HEK293T (cell line): ENCODE data around the gene HNMT.

Experiments used
- L3MBTL2 ChIP-seq: fragments of 450-650 bp; conservative IDR thresholded peaks from 2 replicates; pipeline ENCODE4 v1.6.1; 2016; ENCODE audit warnings: mild to moderate bottlenecking
- SP1 ChIP-seq: fragments of 450-650 bp; IDR thresholded peaks from 2 replicates; pipeline ENCODE4 v1.6.1; 2017
- SUZ12 ChIP-seq: fragments of 450-650 bp; IDR thresholded peaks from 2 replicates; pipeline ENCODE4 v1.6.1; 2016; ENCODE audit warnings: mild to moderate bottlenecking
- ZNF384 ChIP-seq: fragments of 450-650 bp; IDR thresholded peaks from 2 replicates; pipeline ENCODE4 v1.6.1; 2016

DNA sequence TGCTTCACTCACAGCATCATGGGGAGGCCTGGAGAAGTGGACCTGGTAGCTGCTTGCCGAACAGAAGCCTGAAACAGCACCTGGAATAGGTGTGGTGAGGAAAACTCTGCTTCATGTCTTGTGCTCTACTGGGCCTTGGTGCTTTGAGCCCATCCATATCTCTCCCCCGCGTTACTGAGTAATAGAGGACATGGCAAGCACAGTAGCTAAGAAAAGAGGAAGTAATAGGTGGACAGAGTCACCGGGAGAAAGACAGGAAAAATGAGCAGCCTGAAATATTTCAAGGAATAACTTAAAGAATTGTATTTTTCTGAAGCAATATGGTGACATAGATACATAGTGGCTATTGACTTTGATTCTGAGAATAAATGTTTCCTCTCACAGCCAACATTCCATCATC is 14.0 kb upstream of the HNMT start:
- TF ChIP-seq L3MBTL2 (no peak), SUZ12 (no peak), SP1 (no peak), ZNF384 (no peak)
